GM13977 (cell line): ENCODE data around the gene MIGA2.
A peak's percentile ranks its signal among the peaks of the same experiment; 100 is the strongest.

Experiments used
- DNase-seq: peaks from one replicate; pipeline ENCODE4 v3.0.0; 2012; ENCODE audit warnings: low spot score
- CTCF ChIP-seq: IDR thresholded peaks from 2 replicates; pipeline ENCODE4 v1.5.1; 2012; ENCODE audit warnings: mild to moderate bottlenecking, control low read depth; ENCODE audit not compliant: insufficient read depth; ENCODE audit errors: extremely low read depth, missing control alignments
- in situ Hi-C: fragments of 300-500 bp; cut with MboI; formaldehyde crosslinking; loops from one replicate; pipeline ENCODE4 v1.12.0; 2022; ENCODE audit warnings: low sequenced_read_pairs, low pct_unique_long_range_greater_than_20kb, mixed read lengths, inconsistent platforms; ENCODE audit not compliant: unreplicated experiment

Gene MIGA2

GRCh38 chr9:129036241-129036922, at the start of gene MIGA2:
Gene MIGA2, plus strand, starts transcription at chr9:129036626. Its CDS starts 3,969 bp downstream, at chr9:129040595.
- TF ChIP-seq CTCF: no peak
- in situ Hi-C loops: no loop called here
- peak; percentile 99 for DNase-seq

GRCh38 chr9:128986671-128987070, 49.8 kb upstream of the MIGA2 start:
- TF ChIP-seq CTCF: no peak
- in situ Hi-C loops: no loop called here
- no peak for DNase-seq

GRCh38 chr9:128987805-128988204, 48.6 kb upstream of the MIGA2 start:
- no peak for DNase-seq
- in situ Hi-C loops: no loop called here
- TF ChIP-seq CTCF: no peak

GRCh38 chr9:128992995-128993394, 43.4 kb upstream of the MIGA2 start:
- TF ChIP-seq CTCF: no peak
- no peak for DNase-seq
- in situ Hi-C loops: no loop called here

- in situ Hi-C loops: no loop called here
Observed at GRCh38 chr9:128995791-128996190, 40.6 kb upstream of the MIGA2 start.

GRCh38 chr9:128998462-128998861, 38.0 kb upstream of the MIGA2 start:
- no peak for TF ChIP-seq CTCF
- DNase-seq: no peak
- in situ Hi-C loops: no loop called here

More at GRCh38 chr9:128995791-128996190, 40.6 kb upstream of the MIGA2 start:
- no peak for DNase-seq
- TF ChIP-seq CTCF: no peak

- no peak for DNase-seq
- TF ChIP-seq CTCF: no peak
- in situ Hi-C loops: no loop called here
Observed at GRCh38 chr9:128999581-129000206, 36.7 kb upstream of the MIGA2 start.
